ENCODE data around the gene NPIPB8.
"Not testable (repeated sequence)": the region's sequence is repeated elsewhere in the genome, so short reads cannot be mapped to it uniquely, and the experiment has no call there.

The NPIPB8 gene

GRCh38 chr16:28693257-28693950, 55.5 kb downstream of the NPIPB8 start:
- H2AFZ ChIP-seq (ENCODE audit: low read depth, low read length); DNase-seq; H2BK5ac ChIP-seq (ENCODE audit: low read depth, low read length, poor library complexity, severe bottlenecking); H3K9me3 ChIP-seq (ENCODE audit: control insufficient read depth, low read length); H2BK15ac ChIP-seq (ENCODE audit: low read depth, poor library complexity, severe bottlenecking); H3K4me3 ChIP-seq (ENCODE audit: insufficient read depth in 1 of 2, low read depth in 1 of 2, low read length in 2 of 2); H3K27me3 ChIP-seq (ENCODE audit: control insufficient read depth in 1 of 2, insufficient read depth in 1 of 2, low read length in 2 of 2); H3K4me1 ChIP-seq (ENCODE audit: control insufficient read depth, insufficient read depth, low read depth, low read length); H2AK5ac ChIP-seq (ENCODE audit: low read length, severe bottlenecking); H2BK120ac ChIP-seq (ENCODE audit: low read depth, low read length); H2BK12ac ChIP-seq (ENCODE audit: low read length in 2 of 2); H4K8ac ChIP-seq (ENCODE audit: low read length); H3K79me1 ChIP-seq (replicated peaks; ENCODE audit: low read length, poor library complexity, severe bottlenecking); H3K23ac ChIP-seq (ENCODE audit: low read length in 2 of 2); H3K4me2 ChIP-seq (ENCODE audit: low read length, poor library complexity, severe bottlenecking); H3K4ac ChIP-seq (ENCODE audit: low read depth in 1 of 2, low read length in 2 of 2); H3K14ac ChIP-seq (ENCODE audit: low read length in 2 of 2); H3K36me3 ChIP-seq (ENCODE audit: control insufficient read depth in 1 of 2, insufficient read depth in 2 of 2, low read depth in 1 of 2, low read length in 2 of 2); H3K9ac ChIP-seq (ENCODE audit: low read length); H3K27ac ChIP-seq (ENCODE audit: low read length, poor library complexity, severe bottlenecking); H3K18ac ChIP-seq (ENCODE audit: low read depth in 1 of 2, low read length in 2 of 2); H4K91ac ChIP-seq (ENCODE audit: low read length): not testable (repeated sequence)
- no CpG with 5 or more reads among the region's 11 CpGs for WGBS

- H3K4me3 ChIP-seq (ENCODE audit: insufficient read depth in 1 of 2, low read depth in 1 of 2, low read length in 2 of 2); H3K9ac ChIP-seq (ENCODE audit: low read length); H3K9me3 ChIP-seq (ENCODE audit: control insufficient read depth, low read length); H2BK12ac ChIP-seq (ENCODE audit: low read length in 2 of 2); H3K4me2 ChIP-seq (ENCODE audit: low read length, poor library complexity, severe bottlenecking); H3K79me1 ChIP-seq (replicated peaks; ENCODE audit: low read length, poor library complexity, severe bottlenecking); H2AFZ ChIP-seq (ENCODE audit: low read depth, low read length); H3K4me1 ChIP-seq (ENCODE audit: control insufficient read depth, insufficient read depth, low read depth, low read length); H2BK15ac ChIP-seq (ENCODE audit: low read depth, poor library complexity, severe bottlenecking); H2AK5ac ChIP-seq (ENCODE audit: low read length, severe bottlenecking); H4K91ac ChIP-seq (ENCODE audit: low read length); DNase-seq; H3K27me3 ChIP-seq (ENCODE audit: control insufficient read depth in 1 of 2, insufficient read depth in 1 of 2, low read length in 2 of 2); H3K36me3 ChIP-seq (ENCODE audit: control insufficient read depth in 1 of 2, insufficient read depth in 2 of 2, low read depth in 1 of 2, low read length in 2 of 2); H3K14ac ChIP-seq (ENCODE audit: low read length in 2 of 2); H3K18ac ChIP-seq (ENCODE audit: low read depth in 1 of 2, low read length in 2 of 2); H3K23ac ChIP-seq (ENCODE audit: low read length in 2 of 2); H3K4ac ChIP-seq (ENCODE audit: low read depth in 1 of 2, low read length in 2 of 2); H3K27ac ChIP-seq (ENCODE audit: low read length, poor library complexity, severe bottlenecking); H4K8ac ChIP-seq (ENCODE audit: low read length); H2BK120ac ChIP-seq (ENCODE audit: low read depth, low read length); H2BK5ac ChIP-seq (ENCODE audit: low read depth, low read length, poor library complexity, severe bottlenecking): not testable (repeated sequence)
- no CpG with 5 or more reads among the region's 9 CpGs for whole genome bisulfite sequencing
Measured at GRCh38 chr16:28699792-28700191, 61.9 kb downstream of the NPIPB8 start.

GRCh38 chr16:28700349-28700748, 62.5 kb downstream of the NPIPB8 start:
- not testable (repeated sequence) for H2BK5ac ChIP-seq (ENCODE audit: low read depth, low read length, poor library complexity, severe bottlenecking); H3K4me1 ChIP-seq (ENCODE audit: control insufficient read depth, insufficient read depth, low read depth, low read length); H3K27ac ChIP-seq (ENCODE audit: low read length, poor library complexity, severe bottlenecking); H3K9ac ChIP-seq (ENCODE audit: low read length); H3K23ac ChIP-seq (ENCODE audit: low read length in 2 of 2); H3K4me2 ChIP-seq (ENCODE audit: low read length, poor library complexity, severe bottlenecking); DNase-seq; H2BK120ac ChIP-seq (ENCODE audit: low read depth, low read length); H3K14ac ChIP-seq (ENCODE audit: low read length in 2 of 2); H3K4me3 ChIP-seq (ENCODE audit: insufficient read depth in 1 of 2, low read depth in 1 of 2, low read length in 2 of 2); H2BK12ac ChIP-seq (ENCODE audit: low read length in 2 of 2); H3K79me1 ChIP-seq (replicated peaks; ENCODE audit: low read length, poor library complexity, severe bottlenecking); H2AK5ac ChIP-seq (ENCODE audit: low read length, severe bottlenecking); H4K91ac ChIP-seq (ENCODE audit: low read length); H3K18ac ChIP-seq (ENCODE audit: low read depth in 1 of 2, low read length in 2 of 2); H2AFZ ChIP-seq (ENCODE audit: low read depth, low read length); H3K36me3 ChIP-seq (ENCODE audit: control insufficient read depth in 1 of 2, insufficient read depth in 2 of 2, low read depth in 1 of 2, low read length in 2 of 2); H2BK15ac ChIP-seq (ENCODE audit: low read depth, poor library complexity, severe bottlenecking); H3K4ac ChIP-seq (ENCODE audit: low read depth in 1 of 2, low read length in 2 of 2); H4K8ac ChIP-seq (ENCODE audit: low read length); H3K27me3 ChIP-seq (ENCODE audit: control insufficient read depth in 1 of 2, insufficient read depth in 1 of 2, low read length in 2 of 2); H3K9me3 ChIP-seq (ENCODE audit: control insufficient read depth, low read length)
- WGBS, result 60% methylated on average over 1 of the region's 19 CpGs

GRCh38 chr16:28701384-28701783, 63.5 kb downstream of the NPIPB8 start:
- not testable (repeated sequence) for H3K18ac ChIP-seq (ENCODE audit: low read depth in 1 of 2, low read length in 2 of 2); H3K27me3 ChIP-seq (ENCODE audit: control insufficient read depth in 1 of 2, insufficient read depth in 1 of 2, low read length in 2 of 2); H4K8ac ChIP-seq (ENCODE audit: low read length); H3K79me1 ChIP-seq (replicated peaks; ENCODE audit: low read length, poor library complexity, severe bottlenecking); H2BK12ac ChIP-seq (ENCODE audit: low read length in 2 of 2); H3K23ac ChIP-seq (ENCODE audit: low read length in 2 of 2); H4K91ac ChIP-seq (ENCODE audit: low read length); H2AK5ac ChIP-seq (ENCODE audit: low read length, severe bottlenecking); H3K4me3 ChIP-seq (ENCODE audit: insufficient read depth in 1 of 2, low read depth in 1 of 2, low read length in 2 of 2); H3K4me2 ChIP-seq (ENCODE audit: low read length, poor library complexity, severe bottlenecking); H3K9ac ChIP-seq (ENCODE audit: low read length); H2BK15ac ChIP-seq (ENCODE audit: low read depth, poor library complexity, severe bottlenecking); H3K27ac ChIP-seq (ENCODE audit: low read length, poor library complexity, severe bottlenecking); H2BK5ac ChIP-seq (ENCODE audit: low read depth, low read length, poor library complexity, severe bottlenecking); H2BK120ac ChIP-seq (ENCODE audit: low read depth, low read length); H3K4ac ChIP-seq (ENCODE audit: low read depth in 1 of 2, low read length in 2 of 2); H3K36me3 ChIP-seq (ENCODE audit: control insufficient read depth in 1 of 2, insufficient read depth in 2 of 2, low read depth in 1 of 2, low read length in 2 of 2); H3K14ac ChIP-seq (ENCODE audit: low read length in 2 of 2); H2AFZ ChIP-seq (ENCODE audit: low read depth, low read length); H3K9me3 ChIP-seq (ENCODE audit: control insufficient read depth, low read length); H3K4me1 ChIP-seq (ENCODE audit: control insufficient read depth, insufficient read depth, low read depth, low read length); DNase-seq
- WGBS, result no CpG with 5 or more reads among the region's 8 CpGs

Data from mesenchymal stem cell (in vitro differentiated cells and primary cell).